ENCODE results near the gene MATN4. TPM values are rescaled to one million over a fixed set of nuclear protein-coding genes. Genes with fewer than 3 reads are reported as not detected.

Gene MATN4
- total RNA-seq = not detected

DNA sequence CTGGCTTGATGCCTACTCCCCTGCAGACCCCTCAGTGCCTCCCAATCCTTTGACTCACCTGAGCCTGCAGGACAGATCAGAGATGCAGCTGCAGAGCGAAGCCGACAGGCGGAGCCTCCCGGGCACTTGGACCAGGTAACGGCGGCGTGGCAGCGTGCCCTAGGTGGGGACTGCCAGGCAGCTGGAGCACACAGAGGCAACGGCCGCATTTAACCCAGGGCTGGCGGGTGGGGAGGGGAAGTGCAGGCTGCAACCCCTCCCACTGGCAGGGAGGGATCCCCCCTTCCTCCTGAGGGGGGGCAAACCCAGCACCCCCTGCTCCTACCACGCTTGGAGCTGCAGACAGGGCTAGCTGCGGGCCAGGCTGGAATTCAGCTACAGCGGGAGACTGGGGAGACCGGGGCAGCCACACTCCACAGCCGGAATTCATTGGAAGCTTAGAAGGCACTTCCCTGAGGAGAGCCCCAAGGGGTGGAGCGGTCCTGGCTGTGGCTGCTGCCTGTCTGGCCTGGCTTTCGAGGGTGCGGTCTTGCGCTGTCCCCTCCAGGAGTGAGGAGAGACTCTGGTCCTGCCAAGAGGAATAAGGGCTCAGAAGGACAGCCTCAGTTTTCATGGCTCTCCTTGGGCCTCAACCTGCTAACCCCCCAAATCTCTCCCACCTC is at the start of gene MATN4:
TSS of gene MATN4 (minus strand) at position 183 of the 662 bp plus-strand sequence. CDS start 2,717 bp downstream, outside the sequence.
- peaks cover 59% of the 10 kb centered on the region for H3K27me3 ChIP-seq
- intact Hi-C loops (cut with DNase I; ENCODE audit: low total_unique reads) = no loop called here
- in situ Hi-C loops (cut with MboI; ENCODE audit: low pct_ligation_motif_present in 1 of 4, low pct_unique_long_range_greater_than_20kb in 1 of 4, low sequenced_read_pairs in 3 of 4) = loop anchor here in 1 of 4 donors (25.0 kb wide), 2 partner anchors 129 to 454 kb away; no protein-coding TSS in a partner anchor
- 39% methylated on average over 20 of the region's 20 CpGs; no CpG with 5 or more reads in 1 of the 2 donors for WGBS, 2 donors (ENCODE audit: low coverage in 1 of 2)
- DNase-seq = peak; percentile 56
- H3K27ac ChIP-seq = no peak within 1 kb of the TSS
- H3K4me1 ChIP-seq = peaks cover 0 to 17% (median 5%) of the 10 kb centered on the region in 4 donors
- H3K4me3 ChIP-seq = no peak within 1 kb of the TSS
- H3K36me3 ChIP-seq = no peaks in the 10 kb centered on the region
- no peaks in the 10 kb centered on the region for H3K9me3 ChIP-seq
- TF ChIP-seq, protein P1, sequence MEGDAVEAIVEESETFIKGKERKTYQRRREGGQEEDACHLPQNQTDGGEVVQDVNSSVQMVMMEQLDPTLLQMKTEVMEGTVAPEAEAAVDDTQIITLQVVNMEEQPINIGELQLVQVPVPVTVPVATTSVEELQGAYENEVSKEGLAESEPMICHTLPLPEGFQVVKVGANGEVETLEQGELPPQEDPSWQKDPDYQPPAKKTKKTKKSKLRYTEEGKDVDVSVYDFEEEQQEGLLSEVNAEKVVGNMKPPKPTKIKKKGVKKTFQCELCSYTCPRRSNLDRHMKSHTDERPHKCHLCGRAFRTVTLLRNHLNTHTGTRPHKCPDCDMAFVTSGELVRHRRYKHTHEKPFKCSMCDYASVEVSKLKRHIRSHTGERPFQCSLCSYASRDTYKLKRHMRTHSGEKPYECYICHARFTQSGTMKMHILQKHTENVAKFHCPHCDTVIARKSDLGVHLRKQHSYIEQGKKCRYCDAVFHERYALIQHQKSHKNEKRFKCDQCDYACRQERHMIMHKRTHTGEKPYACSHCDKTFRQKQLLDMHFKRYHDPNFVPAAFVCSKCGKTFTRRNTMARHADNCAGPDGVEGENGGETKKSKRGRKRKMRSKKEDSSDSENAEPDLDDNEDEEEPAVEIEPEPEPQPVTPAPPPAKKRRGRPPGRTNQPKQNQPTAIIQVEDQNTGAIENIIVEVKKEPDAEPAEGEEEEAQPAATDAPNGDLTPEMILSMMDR (IDR thresholded peaks at IDR 0.05) = peak in 3 of 5 experiments; percentile 7 to 51 (median 29)
- TF ChIP-seq POLR2A (IDR thresholded peaks at IDR 0.05) = no peak

DNA sequence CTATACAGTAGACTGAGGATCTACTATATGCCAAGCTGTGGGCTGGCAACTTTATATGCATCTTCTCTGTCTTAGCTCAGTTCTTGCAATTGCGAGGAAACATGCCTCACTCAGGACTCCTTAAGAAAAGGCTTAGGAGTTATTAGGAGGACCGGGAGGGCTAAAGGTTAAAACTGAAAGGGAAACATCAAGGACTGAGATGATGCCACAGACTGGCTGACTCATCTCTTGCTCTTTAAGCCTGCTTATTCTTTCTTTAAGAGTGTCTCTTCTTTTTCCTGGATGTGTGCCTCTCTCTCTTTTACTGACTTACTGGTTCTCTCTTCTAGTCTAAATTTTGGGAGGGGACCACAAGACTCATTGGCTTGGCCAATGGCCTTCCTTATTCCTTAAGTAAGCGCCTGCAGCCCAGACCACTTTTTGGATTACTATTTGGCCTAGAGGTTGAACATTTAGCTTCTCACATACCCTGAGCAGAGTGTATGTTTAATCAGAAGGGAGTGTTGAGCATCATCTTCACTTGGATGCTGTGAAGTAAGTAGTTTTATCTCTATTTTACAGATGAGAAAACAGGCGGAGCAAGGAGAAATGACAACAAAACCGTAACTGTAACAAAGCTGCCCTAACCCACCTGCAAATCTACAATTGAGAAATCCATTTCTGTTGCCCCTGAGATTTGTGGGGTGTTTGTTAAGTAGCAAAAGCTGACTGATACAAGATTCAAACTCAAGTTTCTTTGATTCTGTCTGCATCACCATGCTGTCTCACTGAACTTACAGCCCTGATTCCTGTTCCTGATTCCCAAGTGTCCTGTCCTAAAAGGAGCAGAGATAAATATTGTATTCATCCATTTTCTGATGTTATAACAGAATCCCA is 47.3 kb upstream of the MATN4 start:
- TF ChIP-seq POLR2A (IDR thresholded peaks at IDR 0.05) = no peak
- TF ChIP-seq POLR2AphosphoS5 (IDR thresholded peaks at IDR 0.05) = peak in 2 of 3 donors; percentile 22 to 49
- H3K27ac ChIP-seq = peak overlapping the region; percentile 68 to 94 (median 80)

GRCh38 chr20:45354423-45355208 is 46.5 kb upstream of the MATN4 start:
- H3K4me3 ChIP-seq = no peak overlapping the region
- no peak for DNase-seq
- in situ Hi-C loops (cut with MboI; ENCODE audit: low pct_ligation_motif_present in 1 of 4, low pct_unique_long_range_greater_than_20kb in 1 of 4, low sequenced_read_pairs in 3 of 4) = no loop called here
- peaks cover 20 to 45% (median 27%) of the 10 kb centered on the region in 4 donors for H3K4me1 ChIP-seq
- H3K9me3 ChIP-seq = no peaks in the 10 kb centered on the region
- no peaks in the 10 kb centered on the region for H3K27me3 ChIP-seq
- no peaks in the 10 kb centered on the region for H3K36me3 ChIP-seq
- whole genome bisulfite sequencing, 2 donors (ENCODE audit: low coverage in 1 of 2) = 63 to 76% methylated on average over 7 to 9 of the region's 9 CpGs
- intact Hi-C loops (cut with DNase I; ENCODE audit: low total_unique reads) = no loop called here
- TF ChIP-seq EP300 (IDR thresholded peaks at IDR 0.05; ENCODE audit: low read depth) (no peak), POLR2AphosphoS5 (IDR thresholded peaks at IDR 0.05) (no peak), POLR2A (IDR thresholded peaks at IDR 0.05) (no peak)
- TF ChIP-seq, protein P1 (IDR thresholded peaks at IDR 0.05) = no peak
- peak overlapping the region; percentile 68 to 94 (median 80) for H3K27ac ChIP-seq

More for the DNA sequence above, 47.3 kb upstream of the MATN4 start:
- Histone ChIP-seq H3K27me3 (no peaks in the 10 kb centered on the region), H3K4me1 (peaks cover 28 to 54% (median 32%) of the 10 kb centered on the region in 4 donors), H3K9me3 (no peaks in the 10 kb centered on the region), H3K4me3 (no peak overlapping the region), H3K36me3 (no peaks in the 10 kb centered on the region)
- 74 to 77% methylated on average over 4 to 5 of the region's 5 CpGs for WGBS, 2 donors (ENCODE audit: low coverage in 1 of 2)
- no peak for DNase-seq
- intact Hi-C loops (cut with DNase I; ENCODE audit: low total_unique reads) (no loop called here), in situ Hi-C loops (cut with MboI; ENCODE audit: low pct_ligation_motif_present in 1 of 4, low pct_unique_long_range_greater_than_20kb in 1 of 4, low sequenced_read_pairs in 3 of 4) (no loop called here)

DNA sequence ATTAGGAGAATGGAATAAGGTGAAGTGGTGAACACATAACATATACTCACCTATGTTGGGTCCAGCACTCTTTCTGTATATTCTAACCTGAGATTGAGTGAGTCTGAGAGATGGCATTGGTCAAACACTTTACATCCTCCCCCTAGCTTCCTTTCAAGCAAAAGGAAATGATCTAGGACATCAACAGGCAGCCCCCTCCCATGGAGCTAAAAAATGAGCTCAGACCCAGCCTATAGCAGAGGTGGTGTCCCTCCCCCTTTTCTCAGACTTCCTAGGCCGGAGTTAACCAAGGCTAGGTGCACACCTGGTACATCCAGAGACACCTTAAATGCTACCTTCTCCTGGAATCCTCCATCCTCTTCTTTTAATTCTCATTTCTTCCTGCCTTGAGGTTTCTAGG is 45.6 kb upstream of the MATN4 start:
- Histone ChIP-seq H3K4me1 (peaks cover 14 to 40% (median 20%) of the 10 kb centered on the region in 4 donors), H3K36me3 (no peaks in the 10 kb centered on the region), H3K4me3 (no peak overlapping the region), H3K9me3 (no peaks in the 10 kb centered on the region), H3K27me3 (no peaks in the 10 kb centered on the region), H3K27ac (peak overlapping the region; percentile 68 to 94 (median 80))
- TF ChIP-seq EP300 (IDR thresholded peaks at IDR 0.05; ENCODE audit: low read depth) (no peak), POLR2A (IDR thresholded peaks at IDR 0.05) (no peak), POLR2AphosphoS5 (IDR thresholded peaks at IDR 0.05) (no peak)
- TF ChIP-seq, protein P1 (IDR thresholded peaks at IDR 0.05) = no peak
- intact Hi-C loops (cut with DNase I; ENCODE audit: low total_unique reads) (no loop called here), in situ Hi-C loops (cut with MboI; ENCODE audit: low pct_ligation_motif_present in 1 of 4, low pct_unique_long_range_greater_than_20kb in 1 of 4, low sequenced_read_pairs in 3 of 4) (no loop called here)
- no peak for DNase-seq
- 94 to 100% methylated on average over 1 of the region's 1 CpG for WGBS, 2 donors (ENCODE audit: low coverage in 1 of 2)

All from transverse colon (tissue), 4 donors.